HG03103 (cell line): ENCODE results near the gene SELENOP.
A peak's percentile ranks its signal among the peaks of the same experiment; 100 is the strongest.

Experiments used
- ATAC-seq: cut with Tn5 transposase; IDR thresholded peaks from one replicate; pipeline ENCODE4 v1.9.1; 2021; ENCODE audit warnings: low read depth; ENCODE audit not compliant: unreplicated experiment

SELENOP gene

GRCh38 chr5:42799668-42800114 lies 12.0 kb downstream of the SELENOP start:
- ATAC-seq: no peak

- ATAC-seq: no peak
These were observed 12.5 kb downstream of the SELENOP start for GRCh38 chr5:42799241-42799608.

GRCh38 chr5:42798284-42799240 lies 13.1 kb downstream of the SELENOP start:
- no peak for ATAC-seq

- ATAC-seq: no peak
These were observed 20.5 kb downstream of the SELENOP start for GRCh38 chr5:42791151-42791550.

- no peak for ATAC-seq
These were observed 23.8 kb downstream of the SELENOP start for GRCh38 chr5:42787845-42788244.

GRCh38 chr5:42787073-42787472 lies 24.6 kb downstream of the SELENOP start:
- no peak for ATAC-seq

- no peak for ATAC-seq
These were observed 25.9 kb downstream of the SELENOP start for GRCh38 chr5:42785756-42786155.

- no peak for ATAC-seq
These were observed 27.6 kb downstream of the SELENOP start for GRCh38 chr5:42784132-42784531.

GRCh38 chr5:42781584-42781983 lies 30.1 kb downstream of the SELENOP start:
- ATAC-seq: no peak

GRCh38 chr5:42779083-42779482 lies 32.6 kb downstream of the SELENOP start:
- peak; percentile 60 for ATAC-seq

- no peak for ATAC-seq
These were observed 39.3 kb downstream of the SELENOP start for GRCh38 chr5:42772265-42772993.

GRCh38 chr5:42770003-42770402 lies 41.7 kb downstream of the SELENOP start:
- no peak for ATAC-seq

- ATAC-seq: no peak
These were observed 43.6 kb downstream of the SELENOP start for GRCh38 chr5:42768106-42768504.

- ATAC-seq: peak; percentile 52
These were observed 44.1 kb downstream of the SELENOP start for GRCh38 chr5:42767491-42768105.

GRCh38 chr5:42761791-42762190 lies 49.9 kb downstream of the SELENOP start:
- no peak for ATAC-seq

- no peak for ATAC-seq
These were observed 51.3 kb downstream of the SELENOP start for GRCh38 chr5:42760426-42760825.

GRCh38 chr5:42759456-42759855 lies 52.2 kb downstream of the SELENOP start:
- no peak for ATAC-seq

- ATAC-seq: peak; percentile 89
These were observed 54.8 kb downstream of the SELENOP start, which contains the start of gene CCDC152 for GRCh38 chr5:42756606-42757601. Gene CCDC152, plus strand, starts transcription at chr5:42756818. Its CDS starts 2,304 bp downstream, at chr5:42759122.

- no peak for ATAC-seq
These were observed 58.6 kb downstream of the SELENOP start for GRCh38 chr5:42753099-42753498.

- no peak for ATAC-seq
These were observed 60.6 kb downstream of the SELENOP start for GRCh38 chr5:42751044-42751443.
